GOT3 (cell line): ENCODE results near the gene ATP8A1.

Source experiments
- DNase-seq: peaks from one replicate; lab custom pipeline; 2025; ENCODE audit warnings: mixed read lengths; lab: John Stamatoyannopoulos, UW

The ATP8A1 gene

DNA sequence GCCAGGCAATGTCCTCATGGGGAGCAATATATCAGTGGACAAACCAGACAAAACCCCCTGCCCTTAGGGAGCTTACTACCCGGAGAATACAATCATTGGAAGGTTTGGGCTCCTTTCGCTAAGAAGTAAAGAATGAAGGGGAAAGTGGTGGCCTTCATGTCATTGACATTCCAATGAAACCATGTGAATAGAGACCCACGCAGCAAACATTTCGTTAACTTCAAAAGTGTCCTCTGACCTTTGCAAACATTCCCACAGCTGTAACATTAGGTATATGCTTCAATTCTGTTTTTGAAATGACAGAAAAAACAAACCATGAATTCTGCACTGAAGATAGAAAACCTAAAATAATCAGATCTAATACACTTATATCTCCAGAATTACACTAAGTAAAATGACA, 7.0 kb downstream of the ATP8A1 start:
- no peak for DNase-seq

DNA sequence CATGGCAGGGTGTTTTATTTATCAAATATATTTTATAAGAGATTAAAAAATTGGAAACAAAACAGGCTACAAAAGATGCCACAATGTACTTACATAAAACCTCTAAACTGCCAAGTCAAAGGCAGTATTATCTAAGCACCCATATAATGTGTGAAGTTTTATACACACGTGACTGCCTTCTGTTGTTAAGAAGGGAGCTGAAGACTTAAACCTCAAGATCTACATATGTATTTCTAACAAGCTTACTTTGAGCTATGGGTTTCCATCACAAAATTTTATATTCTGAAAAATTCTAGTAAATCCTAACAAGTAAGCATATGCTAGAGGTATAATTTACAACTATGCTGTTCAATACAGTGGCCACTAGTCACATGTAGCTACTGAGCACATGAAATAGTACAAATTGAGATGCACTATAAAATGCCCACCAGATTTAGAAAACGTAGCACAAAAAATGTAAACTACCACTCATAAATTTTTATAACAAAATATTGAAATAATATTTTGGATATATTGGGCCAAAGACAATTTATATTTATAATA, 9.8 kb downstream of the ATP8A1 start:
- no peak for DNase-seq

- DNase-seq = no peak
Measured at GRCh38 chr4:42646013-42646784, 10.7 kb downstream of the ATP8A1 start.

DNA sequence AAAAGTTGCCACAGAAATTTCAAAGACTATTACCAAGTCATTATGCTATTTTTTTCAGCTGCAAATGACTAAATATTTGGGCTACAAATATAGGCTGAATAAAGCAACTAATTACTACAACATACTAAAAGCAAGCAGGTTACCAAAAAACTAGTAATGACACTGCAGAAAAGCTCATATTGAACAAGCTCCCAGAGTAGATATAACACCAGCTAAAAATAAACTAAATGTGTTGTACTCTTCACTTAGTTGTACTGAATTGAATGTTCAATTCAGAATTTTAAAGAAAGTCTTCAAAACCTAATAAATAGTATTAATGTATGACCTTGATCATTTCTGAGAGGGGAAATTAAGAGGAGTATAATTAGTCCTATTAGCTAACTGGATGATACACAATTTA, 12.0 kb downstream of the ATP8A1 start:
- no peak for DNase-seq

DNA sequence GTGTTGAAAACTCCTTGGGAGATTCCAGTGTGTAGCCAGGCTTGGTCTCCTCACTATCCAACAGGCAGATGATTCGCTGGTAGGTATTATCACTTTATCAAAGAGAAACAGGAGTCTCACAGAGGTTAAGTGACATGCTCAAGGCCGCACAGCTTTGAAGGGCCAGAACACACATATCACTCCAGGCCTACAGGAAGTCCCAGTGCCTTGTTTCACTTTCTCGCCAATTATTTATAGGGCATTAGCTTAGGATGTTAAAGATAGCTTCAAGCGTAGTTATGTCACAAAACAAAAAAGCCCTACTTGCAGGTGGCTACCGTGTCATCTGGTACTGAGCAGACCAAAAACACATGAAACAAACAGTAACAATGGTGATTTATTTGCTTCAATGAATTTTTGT, 13.2 kb downstream of the ATP8A1 start:
- no peak for DNase-seq

DNA sequence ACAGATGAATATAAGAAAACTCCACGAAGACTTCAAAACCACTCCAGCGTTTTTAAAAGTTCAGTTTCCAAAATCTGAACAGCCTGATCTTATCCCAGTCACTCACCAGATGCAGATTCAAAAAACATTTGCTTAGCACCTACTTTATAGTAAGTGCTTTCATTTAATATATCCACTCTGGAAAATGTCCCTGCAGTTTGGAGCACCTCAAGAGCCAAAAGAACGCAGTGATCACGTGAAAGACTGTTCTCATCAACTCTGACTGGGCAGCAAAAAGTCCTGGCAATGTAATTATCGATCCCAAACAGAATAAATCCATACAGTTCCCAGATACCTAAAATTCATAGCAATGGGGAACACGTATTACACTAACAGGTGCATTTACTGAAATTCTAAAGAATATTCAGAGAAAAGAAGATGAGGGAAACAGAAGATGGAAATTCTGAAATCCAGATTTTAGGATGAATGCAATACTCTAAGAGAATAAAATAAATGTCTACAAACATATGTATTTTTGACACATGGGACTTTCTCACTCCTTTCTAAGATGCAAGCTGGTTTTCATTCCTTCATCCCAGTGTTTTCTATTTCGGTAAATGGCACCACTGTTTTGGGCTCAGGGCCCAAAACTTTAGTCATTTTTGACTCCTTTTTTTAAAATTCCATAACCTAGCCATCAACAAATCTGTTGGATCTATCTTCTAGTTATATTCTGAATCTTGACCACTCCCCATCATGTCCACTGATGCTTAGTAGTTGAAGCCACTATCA, 13.9 kb downstream of the ATP8A1 start:
- no peak for DNase-seq

DNA sequence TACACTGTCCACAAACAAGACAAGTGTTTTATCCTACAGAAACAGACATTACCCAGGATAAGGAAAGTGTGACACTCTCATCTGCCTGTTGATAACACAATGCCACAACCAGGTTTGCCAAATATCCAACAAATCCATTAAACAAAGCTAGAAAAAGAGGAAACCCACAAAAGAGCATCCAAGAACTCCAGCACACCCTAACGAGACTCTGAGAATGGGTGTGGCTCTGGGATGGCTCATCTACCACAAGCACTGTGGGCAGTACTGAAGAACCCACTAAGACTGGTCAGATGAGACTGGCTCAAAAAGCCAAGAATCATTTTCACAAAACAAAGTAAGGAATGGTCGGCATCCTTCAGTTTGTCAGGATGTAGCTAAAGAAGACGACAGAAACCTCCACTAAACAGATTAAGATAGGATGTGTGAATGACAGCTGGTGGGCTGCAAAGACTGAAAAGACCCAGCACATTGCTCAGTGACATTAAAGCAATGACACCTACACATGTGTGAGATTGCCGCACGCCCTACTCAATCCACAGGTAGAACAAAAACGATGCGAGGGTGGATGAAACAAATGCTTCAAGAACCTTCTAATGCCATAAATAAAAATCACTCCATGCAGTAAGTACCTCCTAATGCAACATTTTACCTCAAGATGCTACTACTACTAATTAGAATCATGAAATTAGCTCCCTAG, 14.7 kb downstream of the ATP8A1 start:
- no peak for DNase-seq

- no peak for DNase-seq
Measured at GRCh38 chr4:42641656-42642055, 15.2 kb downstream of the ATP8A1 start.

DNA sequence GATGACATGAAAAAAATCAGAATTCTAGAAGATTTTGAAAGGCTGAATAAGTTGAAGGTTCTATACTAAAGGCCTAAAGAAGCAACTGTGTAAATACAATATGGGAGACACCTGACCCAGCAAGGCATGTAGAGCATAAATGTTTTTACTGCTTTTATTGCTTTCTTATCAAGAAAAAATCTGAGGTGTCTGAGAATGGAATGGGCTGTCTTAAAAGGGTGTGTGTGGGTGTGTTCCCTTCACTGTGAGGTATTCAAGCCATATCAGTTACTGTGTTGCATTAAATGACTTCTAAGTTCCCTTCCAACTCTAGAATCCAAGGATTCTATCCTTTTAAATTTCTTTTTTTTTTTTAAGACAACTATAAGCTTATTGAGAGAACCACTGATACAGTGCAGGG, 15.7 kb downstream of the ATP8A1 start:
- DNase-seq = no peak

- DNase-seq = no peak
Measured at GRCh38 chr4:42640613-42641012, 16.3 kb downstream of the ATP8A1 start.

GRCh38 chr4:42638993-42639392, 17.9 kb downstream of the ATP8A1 start:
- DNase-seq = no peak

DNA sequence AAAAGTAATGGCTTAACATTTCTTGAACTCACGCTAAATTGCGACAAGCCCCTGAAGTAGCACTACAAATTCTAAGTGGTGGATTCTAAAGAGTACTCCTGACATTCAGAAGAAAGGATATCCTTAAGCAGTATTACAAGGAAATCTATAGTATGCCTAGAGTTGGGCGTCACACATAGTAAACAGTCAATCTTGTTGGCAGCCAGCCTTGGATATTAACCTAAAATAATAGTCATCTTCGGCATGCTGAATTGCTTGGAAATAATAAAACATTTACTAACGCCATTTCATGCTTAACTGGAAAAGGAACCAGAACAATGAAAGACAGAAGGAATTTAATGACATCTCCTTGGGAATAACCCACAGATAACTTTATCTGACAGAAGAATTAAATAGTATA, 18.6 kb downstream of the ATP8A1 start:
- DNase-seq = no peak

DNA sequence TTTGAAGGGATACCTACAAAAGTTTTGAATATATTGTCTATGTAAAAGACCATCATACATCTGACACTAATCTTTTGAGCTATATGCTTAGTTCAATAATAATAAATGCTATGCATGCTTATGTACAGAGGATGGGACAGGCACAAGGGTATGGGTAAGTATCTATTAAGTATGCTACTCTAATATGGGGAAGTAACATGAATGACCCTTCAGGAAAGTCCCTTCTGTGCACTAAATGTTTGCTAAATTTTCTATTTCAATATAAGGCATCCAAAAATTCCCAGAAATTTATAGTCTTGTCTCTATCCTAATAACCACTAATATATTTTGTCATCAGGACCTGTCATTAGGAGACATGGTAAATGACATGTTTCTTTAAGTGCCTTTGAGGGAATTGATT, 19.0 kb downstream of the ATP8A1 start:
- DNase-seq = no peak

- DNase-seq = no peak
Measured at GRCh38 chr4:42637104-42637503, 19.8 kb downstream of the ATP8A1 start.

- DNase-seq = no peak
Measured at GRCh38 chr4:42636645-42636949, 20.3 kb downstream of the ATP8A1 start.

DNA sequence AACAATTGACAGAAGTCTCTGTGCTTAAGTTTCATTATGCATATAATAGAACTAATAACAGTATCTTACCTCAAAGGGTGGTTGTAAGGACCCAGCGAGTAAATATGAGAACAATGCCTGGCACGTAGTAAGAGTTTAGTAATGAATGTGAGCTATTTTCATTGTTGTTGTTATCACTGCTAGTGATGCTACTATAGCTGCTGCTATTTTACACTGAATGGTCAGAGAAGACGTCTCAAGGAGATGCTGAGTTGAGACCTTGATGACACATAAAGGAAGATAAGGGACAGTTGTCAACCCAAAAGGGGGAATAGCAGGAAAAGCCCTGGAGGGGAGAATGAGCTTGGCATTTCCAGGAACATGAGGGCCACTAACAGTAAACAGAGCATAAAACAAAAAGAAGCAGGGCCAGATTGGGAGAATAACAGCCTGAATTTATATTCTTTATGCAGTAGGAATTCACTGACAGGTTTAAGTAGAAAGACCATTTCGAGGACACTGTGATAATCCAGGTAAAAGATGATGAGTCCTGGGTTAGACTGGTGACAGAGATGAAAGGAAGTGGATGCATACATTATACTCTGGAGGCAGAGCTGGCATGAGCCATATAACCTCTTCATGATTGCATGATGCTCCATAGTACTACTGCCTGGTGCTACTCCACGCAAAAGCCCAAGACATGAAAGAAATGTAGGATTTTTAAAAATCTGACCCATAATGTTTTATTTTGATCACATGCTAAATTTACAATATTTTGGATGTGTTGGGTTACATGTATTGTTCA, 23.1 kb downstream of the ATP8A1 start:
- DNase-seq = no peak

- no peak for DNase-seq
Measured at GRCh38 chr4:42632653-42633382, 24.1 kb downstream of the ATP8A1 start.

GRCh38 chr4:42630908-42631307, 26.0 kb downstream of the ATP8A1 start:
- DNase-seq = no peak

- DNase-seq = no peak
Measured at GRCh38 chr4:42628740-42629139, 28.2 kb downstream of the ATP8A1 start.

- no peak for DNase-seq
Measured at GRCh38 chr4:42627885-42628646, 28.8 kb downstream of the ATP8A1 start.
